ENCODE results near the gene SAP30L.

- no peak for TF ChIP-seq CTCF (conservative IDR thresholded peaks at IDR 0.05; ENCODE audit: low read depth, low read length)
- TF ChIP-seq RAD21 (IDR thresholded peaks at IDR 0.05; ENCODE audit: low read length), result no peak
These were observed 36.5 kb upstream of the SAP30L start for GRCh38 chr5:154409230-154409840.

All from IMR-90 (cell line).